GM12878 (cell line): ENCODE results near the gene CNDP1. TPM values are rescaled to one million over a fixed set of nuclear protein-coding genes. Genes with fewer than 3 reads are reported as not detected.

Experiments used
- ATF2 ChIP-seq: IDR thresholded peaks from 2 replicates; pipeline ENCODE4 v1.6.1; 2012; ENCODE audit warnings: low read length, inconsistent platforms
- CREB1 ChIP-seq: IDR thresholded peaks from 2 replicates; pipeline ENCODE4 v1.6.1; 2012; ENCODE audit warnings: low read depth, mild to moderate bottlenecking, inconsistent platforms
- ETV6 ChIP-seq, 2 experiments: fragments of 450-650 bp in 1 of 2; IDR thresholded peaks in 1 of 2; conservative IDR thresholded peaks in 1 of 2; 2 replicates each; pipeline ENCODE4 v1.6.1; 2014; ENCODE audit warnings: antibody characterized with exemption in 1 of 2, borderline replicate concordance in 1 of 2, low read depth in 1 of 2, mild to moderate bottlenecking in 1 of 2, moderate library complexity in 1 of 2
- HSF1 ChIP-seq: fragments of 150-350 bp; IDR thresholded peaks from 2 replicates; pipeline ENCODE4 v1.6.1; 2014; ENCODE audit warnings: mild to moderate bottlenecking, low read depth, low read length
- MEF2A ChIP-seq: IDR thresholded peaks from 2 replicates; pipeline ENCODE4 v1.6.1; 2011; ENCODE audit warnings: low read depth, mild to moderate bottlenecking, low read length, moderate library complexity; ENCODE audit not compliant: insufficient read depth
- MTA3 ChIP-seq: IDR thresholded peaks from 2 replicates; pipeline ENCODE4 v1.6.1; 2012; ENCODE audit warnings: low read length, inconsistent platforms, borderline replicate concordance
- PKNOX1 ChIP-seq: fragments of 450-650 bp; IDR thresholded peaks from 2 replicates; pipeline ENCODE4 v1.6.1; 2016; ENCODE audit warnings: mild to moderate bottlenecking
- RAD51 ChIP-seq: fragments of 450-650 bp; IDR thresholded peaks from 2 replicates; pipeline ENCODE4 v1.6.1; 2016; ENCODE audit warnings: moderate library complexity, mild to moderate bottlenecking, inconsistent platforms
- RUNX3 ChIP-seq: IDR thresholded peaks from 2 replicates; pipeline ENCODE4 v1.6.1; 2012; ENCODE audit warnings: low read length, inconsistent platforms
- SMAD1 ChIP-seq: fragments of 450-650 bp; IDR thresholded peaks from 2 replicates; pipeline ENCODE4 v1.6.1; 2018; ENCODE audit warnings: mild to moderate bottlenecking, low read depth; ENCODE audit not compliant: partially characterized antibody
- SPI1 ChIP-seq: IDR thresholded peaks from 2 replicates; pipeline ENCODE4 v1.6.1; 2011; ENCODE audit warnings: low read depth, mild to moderate bottlenecking, low read length, moderate library complexity, borderline replicate concordance; ENCODE audit not compliant: insufficient read depth
- ZZZ3 ChIP-seq: IDR thresholded peaks from 2 replicates; pipeline ENCODE4 v1.6.1; 2011; ENCODE audit warnings: low read depth; ENCODE audit not compliant: control insufficient read depth, insufficient read length
- polyA plus RNA-seq, 11 experiments: library from polyadenylated mRNA; depleted of rRNA in 4 of 11; unstranded in 6 of 11; stranded (reverse) in 5 of 11; fragments of >200 nt; fragmentation: Nextera tagmentation in 4 of 11; fragmentation: Illumina TruSeq in 1 of 11; extraction: Ambion mirVana in 4 of 11; extraction: Trizol in 1 of 11; gene quantifications; 1 replicate in 1 of 11; 2 replicates in 10 of 11; pipeline versions ENCODE4 v1.2.1 to v1.2.3, GENCODE V29; 2011 to 2016; ENCODE audit warnings: inconsistent platforms in 2 of 11, missing spikeins in 2 of 11, low read depth in 1 of 11
- total RNA-seq, 4 experiments: library from RNA; depleted of rRNA in 3 of 4; stranded (reverse); fragments of >200 nt in 3 of 4; fragmentation: Illumina TruSeq in 1 of 4; extraction: Trizol in 1 of 4; gene quantifications; 2 replicates each; pipeline versions ENCODE4 v1.2.1 to v1.2.3, GENCODE V29; 2013 to 2021
- TF ChIP-seq, protein P1 (sequence below): IDR thresholded peaks from 2 replicates; pipeline ENCODE4 v1.6.1; 2011; ENCODE audit warnings: low read depth, mild to moderate bottlenecking, low read length, moderate library complexity, borderline replicate concordance; ENCODE audit errors: extremely low read depth
- TF ChIP-seq, protein P2 (sequence below): fragments of 450-650 bp; IDR thresholded peaks from 2 replicates; pipeline ENCODE4 v1.6.1; 2017; ENCODE audit warnings: mild to moderate bottlenecking, moderate library complexity
- TF ChIP-seq, protein P3 (sequence below): IDR thresholded peaks from 2 replicates; pipeline ENCODE4 v1.6.1; 2012; ENCODE audit warnings: improper control_type of control experiment, low read depth, low read length; ENCODE audit not compliant: insufficient replicate concordance

Gene CNDP1
- total and polyA plus RNA-seq, 10 of the 15 experiments (the other 5 are each of a cell fraction or from before 2014, with no cell fraction given), result 0.04 to 0.05 TPM; not detected in 8

DNA sequence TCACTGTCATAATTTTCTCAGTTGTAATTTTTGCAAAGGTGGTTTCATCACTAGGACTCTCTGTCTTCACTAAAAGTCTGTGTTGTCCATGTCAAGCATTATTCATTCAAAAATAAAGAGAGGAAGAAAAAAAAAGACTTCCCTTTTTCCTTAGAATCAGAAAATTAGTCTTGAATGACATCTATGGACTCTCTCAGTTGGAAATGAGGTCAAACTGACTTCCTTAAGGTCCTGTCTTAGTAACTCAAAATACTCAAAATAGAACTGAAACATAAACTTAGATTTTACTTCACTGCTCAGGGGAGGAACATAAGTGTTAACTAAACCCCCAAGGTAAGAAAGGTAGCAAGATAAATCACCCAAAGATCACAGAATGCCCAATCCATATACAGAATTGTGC is 61.1 kb downstream of the CNDP1 start (continued):
- peak in 1 of 2 experiments; percentile 60; a peak in 1 of 4 replicates for TF ChIP-seq ETV6 (conservative IDR thresholded peaks at IDR 0.05 in 1 of 2, IDR thresholded peaks at IDR 0.05 in 1 of 2; ENCODE audit: borderline replicate concordance in 1 of 2, low read depth in 1 of 2)
- TF ChIP-seq HSF1, result no peak
- TF ChIP-seq ZZZ3, result no peak
- no peak for TF ChIP-seq MTA3
- peak; percentile 42; the same call in 1 of the 2 replicates for TF ChIP-seq SPI1
- TF ChIP-seq, protein P1, sequence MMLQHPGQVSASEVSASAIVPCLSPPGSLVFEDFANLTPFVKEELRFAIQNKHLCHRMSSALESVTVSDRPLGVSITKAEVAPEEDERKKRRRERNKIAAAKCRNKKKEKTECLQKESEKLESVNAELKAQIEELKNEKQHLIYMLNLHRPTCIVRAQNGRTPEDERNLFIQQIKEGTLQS, result no peak
- no peak for TF ChIP-seq PKNOX1
- no peak for TF ChIP-seq SMAD1
- peak; percentile 48; the same call in 1 of the 2 replicates for TF ChIP-seq ATF2
- TF ChIP-seq RUNX3, result peak; percentile 44; the same call in 1 of the 2 replicates
- TF ChIP-seq, protein P2, sequence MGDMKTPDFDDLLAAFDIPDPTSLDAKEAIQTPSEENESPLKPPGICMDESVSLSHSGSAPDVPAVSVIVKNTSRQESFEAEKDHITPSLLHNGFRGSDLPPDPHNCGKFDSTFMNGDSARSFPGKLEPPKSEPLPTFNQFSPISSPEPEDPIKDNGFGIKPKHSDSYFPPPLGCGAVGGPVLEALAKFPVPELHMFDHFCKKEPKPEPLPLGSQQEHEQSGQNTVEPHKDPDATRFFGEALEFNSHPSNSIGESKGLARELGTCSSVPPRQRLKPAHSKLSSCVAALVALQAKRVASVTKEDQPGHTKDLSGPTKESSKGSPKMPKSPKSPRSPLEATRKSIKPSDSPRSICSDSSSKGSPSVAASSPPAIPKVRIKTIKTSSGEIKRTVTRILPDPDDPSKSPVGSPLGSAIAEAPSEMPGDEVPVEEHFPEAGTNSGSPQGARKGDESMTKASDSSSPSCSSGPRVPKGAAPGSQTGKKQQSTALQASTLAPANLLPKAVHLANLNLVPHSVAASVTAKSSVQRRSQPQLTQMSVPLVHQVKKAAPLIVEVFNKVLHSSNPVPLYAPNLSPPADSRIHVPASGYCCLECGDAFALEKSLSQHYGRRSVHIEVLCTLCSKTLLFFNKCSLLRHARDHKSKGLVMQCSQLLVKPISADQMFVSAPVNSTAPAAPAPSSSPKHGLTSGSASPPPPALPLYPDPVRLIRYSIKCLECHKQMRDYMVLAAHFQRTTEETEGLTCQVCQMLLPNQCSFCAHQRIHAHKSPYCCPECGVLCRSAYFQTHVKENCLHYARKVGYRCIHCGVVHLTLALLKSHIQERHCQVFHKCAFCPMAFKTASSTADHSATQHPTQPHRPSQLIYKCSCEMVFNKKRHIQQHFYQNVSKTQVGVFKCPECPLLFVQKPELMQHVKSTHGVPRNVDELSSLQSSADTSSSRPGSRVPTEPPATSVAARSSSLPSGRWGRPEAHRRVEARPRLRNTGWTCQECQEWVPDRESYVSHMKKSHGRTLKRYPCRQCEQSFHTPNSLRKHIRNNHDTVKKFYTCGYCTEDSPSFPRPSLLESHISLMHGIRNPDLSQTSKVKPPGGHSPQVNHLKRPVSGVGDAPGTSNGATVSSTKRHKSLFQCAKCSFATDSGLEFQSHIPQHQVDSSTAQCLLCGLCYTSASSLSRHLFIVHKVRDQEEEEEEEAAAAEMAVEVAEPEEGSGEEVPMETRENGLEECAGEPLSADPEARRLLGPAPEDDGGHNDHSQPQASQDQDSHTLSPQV, result no peak
- TF ChIP-seq, protein P3, sequence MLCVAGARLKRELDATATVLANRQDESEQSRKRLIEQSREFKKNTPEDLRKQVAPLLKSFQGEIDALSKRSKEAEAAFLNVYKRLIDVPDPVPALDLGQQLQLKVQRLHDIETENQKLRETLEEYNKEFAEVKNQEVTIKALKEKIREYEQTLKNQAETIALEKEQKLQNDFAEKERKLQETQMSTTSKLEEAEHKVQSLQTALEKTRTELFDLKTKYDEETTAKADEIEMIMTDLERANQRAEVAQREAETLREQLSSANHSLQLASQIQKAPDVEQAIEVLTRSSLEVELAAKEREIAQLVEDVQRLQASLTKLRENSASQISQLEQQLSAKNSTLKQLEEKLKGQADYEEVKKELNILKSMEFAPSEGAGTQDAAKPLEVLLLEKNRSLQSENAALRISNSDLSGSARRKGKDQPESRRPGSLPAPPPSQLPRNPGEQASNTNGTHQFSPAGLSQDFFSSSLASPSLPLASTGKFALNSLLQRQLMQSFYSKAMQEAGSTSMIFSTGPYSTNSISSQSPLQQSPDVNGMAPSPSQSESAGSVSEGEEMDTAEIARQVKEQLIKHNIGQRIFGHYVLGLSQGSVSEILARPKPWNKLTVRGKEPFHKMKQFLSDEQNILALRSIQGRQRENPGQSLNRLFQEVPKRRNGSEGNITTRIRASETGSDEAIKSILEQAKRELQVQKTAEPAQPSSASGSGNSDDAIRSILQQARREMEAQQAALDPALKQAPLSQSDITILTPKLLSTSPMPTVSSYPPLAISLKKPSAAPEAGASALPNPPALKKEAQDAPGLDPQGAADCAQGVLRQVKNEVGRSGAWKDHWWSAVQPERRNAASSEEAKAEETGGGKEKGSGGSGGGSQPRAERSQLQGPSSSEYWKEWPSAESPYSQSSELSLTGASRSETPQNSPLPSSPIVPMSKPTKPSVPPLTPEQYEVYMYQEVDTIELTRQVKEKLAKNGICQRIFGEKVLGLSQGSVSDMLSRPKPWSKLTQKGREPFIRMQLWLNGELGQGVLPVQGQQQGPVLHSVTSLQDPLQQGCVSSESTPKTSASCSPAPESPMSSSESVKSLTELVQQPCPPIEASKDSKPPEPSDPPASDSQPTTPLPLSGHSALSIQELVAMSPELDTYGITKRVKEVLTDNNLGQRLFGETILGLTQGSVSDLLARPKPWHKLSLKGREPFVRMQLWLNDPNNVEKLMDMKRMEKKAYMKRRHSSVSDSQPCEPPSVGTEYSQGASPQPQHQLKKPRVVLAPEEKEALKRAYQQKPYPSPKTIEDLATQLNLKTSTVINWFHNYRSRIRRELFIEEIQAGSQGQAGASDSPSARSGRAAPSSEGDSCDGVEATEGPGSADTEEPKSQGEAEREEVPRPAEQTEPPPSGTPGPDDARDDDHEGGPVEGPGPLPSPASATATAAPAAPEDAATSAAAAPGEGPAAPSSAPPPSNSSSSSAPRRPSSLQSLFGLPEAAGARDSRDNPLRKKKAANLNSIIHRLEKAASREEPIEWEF, result no peak
- 0 out of 2 replicates have a peak, but pooled peaks have one; percentile 24 for TF ChIP-seq MEF2A
- no peak for TF ChIP-seq RAD51
- TF ChIP-seq CREB1, result peak; percentile 38; the same call in 1 of the 2 replicates
